HAP-1 (cell line): ENCODE data around the gene ATL1.
"Not testable (repeated sequence)": the region's sequence is repeated elsewhere in the genome, so short reads cannot be mapped to it uniquely, and the experiment has no call there.

Experiments
- DNase-seq, 2 experiments: peaks; one replicate each; pipeline ENCODE4 v3.0.0-alpha.2; 2016 to 2020; ENCODE audit warnings: low spot score in 2 of 2
- H3K27me3 ChIP-seq: fragments of 250-450 bp; sonication (Bioruptor Pico); 2 replicates; pipeline ENCODE4 v1.5.1; 2020; ENCODE audit warnings: low read depth, mild to moderate bottlenecking, moderate library complexity
- H3K36me3 ChIP-seq: fragments of 250-450 bp; sonication (Bioruptor Pico); replicated peaks from 2 replicates; pipeline ENCODE4 v1.5.1; 2020; ENCODE audit warnings: mild to moderate bottlenecking
- H3K4me1 ChIP-seq: fragments of 250-450 bp; sonication (Bioruptor Pico); 2 replicates; pipeline ENCODE4 v1.5.1; 2020; ENCODE audit warnings: mild to moderate bottlenecking
- H3K4me3 ChIP-seq: fragments of 250-450 bp; sonication (Bioruptor Pico); 2 replicates; pipeline ENCODE4 v1.5.1; 2020; ENCODE audit warnings: mild to moderate bottlenecking, moderate library complexity
- H3K9me3 ChIP-seq: fragments of 250-450 bp; sonication (Bioruptor Pico); 2 replicates; pipeline ENCODE4 v1.5.1; 2020; ENCODE audit warnings: mild to moderate bottlenecking, moderate library complexity
- in situ Hi-C: fragments of 300-500 bp; cut with MboI; formaldehyde crosslinking; loops from 3 replicates; pipeline ENCODE4 v1.14.3; 2020; ENCODE audit warnings: low sequenced_read_pairs, inconsistent platforms, mixed read lengths

The ATL1 gene

GRCh38 chr14:50544911-50545310 is 15.0 kb upstream of the ATL1 start:
- H3K27me3 ChIP-seq, result no peaks in the 10 kb centered on the region
- peaks cover 4% of the 10 kb centered on the region; the same call in 1 of the 2 replicates for H3K9me3 ChIP-seq
- DNase-seq, result no peak
- in situ Hi-C loops, result loop anchor here (5.0 to 25.0 kb wide), 2 partner anchors 227 to 658 kb away; partner anchors contain the start of gene ARF6
- peaks cover 3% of the 10 kb centered on the region; the same call in 1 of the 2 replicates for H3K4me1 ChIP-seq
- no peak overlapping the region for H3K4me3 ChIP-seq
- no peaks in the 10 kb centered on the region for H3K36me3 ChIP-seq

- Histone ChIP-seq H3K9me3 (peaks cover 3% of the 10 kb centered on the region; the same call in 1 of the 2 replicates), H3K27me3 (no peaks in the 10 kb centered on the region), H3K4me3 (no peak overlapping the region), H3K4me1 (peaks cover 3% of the 10 kb centered on the region; the same call in 1 of the 2 replicates), H3K36me3 (no peaks in the 10 kb centered on the region)
- DNase-seq, result no peak
- in situ Hi-C loops, result loop anchor here (25.0 kb wide), 1 partner anchor 658 kb away; the partner anchor contains the start of gene ARF6
These were observed 14.3 kb upstream of the ATL1 start for GRCh38 chr14:50545618-50546017.

- no peaks in the 10 kb centered on the region for H3K36me3 ChIP-seq
- no peaks in the 10 kb centered on the region for H3K9me3 ChIP-seq
- H3K4me3 ChIP-seq, result no peak overlapping the region
- H3K4me1 ChIP-seq, result no peaks in the 10 kb centered on the region
- in situ Hi-C loops, result no loop called here
- peaks cover 2% of the 10 kb centered on the region; the same call in 1 of the 2 replicates for H3K27me3 ChIP-seq
- no peak for DNase-seq
These were observed 9.7 kb upstream of the ATL1 start for GRCh38 chr14:50550294-50550693.

- Histone ChIP-seq H3K9me3 (no peaks in the 10 kb centered on the region), H3K4me3 (no peak overlapping the region), H3K36me3 (no peaks in the 10 kb centered on the region), H3K27me3 (peaks cover 2% of the 10 kb centered on the region; the same call in 1 of the 2 replicates), H3K4me1 (no peaks in the 10 kb centered on the region)
- in situ Hi-C loops, result no loop called here
- DNase-seq, result no peak
These were observed 8.1 kb upstream of the ATL1 start for GRCh38 chr14:50551877-50552276.

- in situ Hi-C loops, H3K27me3 ChIP-seq, H3K36me3 ChIP-seq, H3K4me1 ChIP-seq, H3K4me3 ChIP-seq, DNase-seq, H3K9me3 ChIP-seq: not testable (repeated sequence)
These were observed 7.1 kb upstream of the ATL1 start for GRCh38 chr14:50552796-50553195.

GRCh38 chr14:50560931-50561285 is 963 bp downstream of the ATL1 start:
- in situ Hi-C loops, result no loop called here
- DNase-seq, result peak; percentile 46 to 86
- H3K27me3 ChIP-seq, result no peaks in the 10 kb centered on the region
- H3K36me3 ChIP-seq, result no peaks in the 10 kb centered on the region
- H3K4me3 ChIP-seq, result peak overlapping the region; percentile 52
- peaks cover 32% of the 10 kb centered on the region for H3K4me1 ChIP-seq
- no peaks in the 10 kb centered on the region for H3K9me3 ChIP-seq

- peak; percentile 14 to 95 for DNase-seq
- no peak overlapping the region for H3K4me3 ChIP-seq
- no peaks in the 10 kb centered on the region for H3K9me3 ChIP-seq
- peaks cover 32% of the 10 kb centered on the region for H3K4me1 ChIP-seq
- in situ Hi-C loops, result no loop called here
- H3K27me3 ChIP-seq, result no peaks in the 10 kb centered on the region
- H3K36me3 ChIP-seq, result no peaks in the 10 kb centered on the region
These were observed 2.9 kb downstream of the ATL1 start for GRCh38 chr14:50562841-50563240.

GRCh38 chr14:50569714-50570274 is 9.8 kb downstream of the ATL1 start:
- Histone ChIP-seq H3K27me3 (no peaks in the 10 kb centered on the region), H3K36me3 (no peaks in the 10 kb centered on the region), H3K4me1 (no peaks in the 10 kb centered on the region), H3K4me3 (no peak overlapping the region), H3K9me3 (0 out of 2 replicates have a peak, but pooled peaks cover 2% of the 10 kb centered on the region)
- in situ Hi-C loops, result no loop called here
- no peak for DNase-seq

- no peaks in the 10 kb centered on the region for H3K36me3 ChIP-seq
- H3K9me3 ChIP-seq, result 0 out of 2 replicates have a peak, but pooled peaks cover 2% of the 10 kb centered on the region
- no peak for DNase-seq
- in situ Hi-C loops, result no loop called here
- no peak overlapping the region for H3K4me3 ChIP-seq
- peaks cover 12% of the 10 kb centered on the region for H3K4me1 ChIP-seq
- no peaks in the 10 kb centered on the region for H3K27me3 ChIP-seq
These were observed 13.9 kb downstream of the ATL1 start for GRCh38 chr14:50573862-50574261.

- Histone ChIP-seq H3K36me3 (no peaks in the 10 kb centered on the region), H3K4me1 (peaks cover 19% of the 10 kb centered on the region), H3K4me3 (no peak overlapping the region), H3K27me3 (no peaks in the 10 kb centered on the region), H3K9me3 (no peaks in the 10 kb centered on the region)
- DNase-seq, result no peak
- in situ Hi-C loops, result no loop called here
These were observed 15.8 kb downstream of the ATL1 start for GRCh38 chr14:50575769-50576168.

- H3K9me3 ChIP-seq, result no peaks in the 10 kb centered on the region
- H3K36me3 ChIP-seq, result no peaks in the 10 kb centered on the region
- H3K27me3 ChIP-seq, result no peaks in the 10 kb centered on the region
- no peak overlapping the region for H3K4me3 ChIP-seq
- in situ Hi-C loops, result no loop called here
- no peak for DNase-seq
- H3K4me1 ChIP-seq, result peaks cover 19% of the 10 kb centered on the region
These were observed 18.0 kb downstream of the ATL1 start for GRCh38 chr14:50577982-50578381.

GRCh38 chr14:50578433-50578832 is 18.5 kb downstream of the ATL1 start:
- in situ Hi-C loops, result no loop called here
- no peaks in the 10 kb centered on the region for H3K36me3 ChIP-seq
- no peaks in the 10 kb centered on the region for H3K27me3 ChIP-seq

GRCh38 chr14:50590464-50590863 is 30.5 kb downstream of the ATL1 start:
- Histone ChIP-seq H3K27me3 (no peaks in the 10 kb centered on the region), H3K4me3 (no peak overlapping the region), H3K9me3 (no peaks in the 10 kb centered on the region), H3K36me3 (no peaks in the 10 kb centered on the region), H3K4me1 (peaks cover 15% of the 10 kb centered on the region)
- in situ Hi-C loops, result no loop called here
- DNase-seq, result no peak

More at GRCh38 chr14:50578433-50578832, 18.5 kb downstream of the ATL1 start:
- Histone ChIP-seq H3K4me1 (peaks cover 19% of the 10 kb centered on the region), H3K9me3 (no peaks in the 10 kb centered on the region), H3K4me3 (no peak overlapping the region)
- no peak for DNase-seq

GRCh38 chr14:50594577-50595316 is 34.8 kb downstream of the ATL1 start:
- no peaks in the 10 kb centered on the region for H3K27me3 ChIP-seq
- peak overlapping the region; percentile 6; the same call in 1 of the 2 replicates for H3K4me3 ChIP-seq
- H3K9me3 ChIP-seq, result no peaks in the 10 kb centered on the region
- H3K36me3 ChIP-seq, result no peaks in the 10 kb centered on the region
- in situ Hi-C loops, result no loop called here
- peak; percentile 72 to 85 for DNase-seq
- H3K4me1 ChIP-seq, result peaks cover 17% of the 10 kb centered on the region
